ES-I3 (cell line): ENCODE data around the gene COL1A2.

Source experiments
- H3K36me3 ChIP-seq: 2 replicates; pipeline ENCODE4 v1.6.1; 2013; ENCODE audit warnings: mild to moderate bottlenecking, low read length, control low read depth, moderate library complexity; ENCODE audit not compliant: insufficient read depth
- H3K4me1 ChIP-seq: 2 replicates; pipeline ENCODE4 v1.6.1; 2013; ENCODE audit warnings: mild to moderate bottlenecking, control low read depth, low read length; ENCODE audit not compliant: insufficient read depth
- H3K9ac ChIP-seq: 2 replicates; pipeline ENCODE4 v1.6.1; 2013; ENCODE audit warnings: low read depth, mild to moderate bottlenecking, low read length, moderate library complexity
- H3K9me3 ChIP-seq: 2 replicates; pipeline ENCODE4 v1.6.1; 2013; ENCODE audit warnings: mild to moderate bottlenecking, low read length, moderate library complexity; ENCODE audit not compliant: control insufficient read depth, insufficient read depth

The COL1A2 gene

GRCh38 chr7:94442639-94443038, 47.9 kb downstream of the COL1A2 start:
- peaks cover 15% of the 10 kb centered on the region for H3K4me1 ChIP-seq
- no peak overlapping the region for H3K9ac ChIP-seq
- no peaks in the 10 kb centered on the region for H3K9me3 ChIP-seq
- no peaks in the 10 kb centered on the region for H3K36me3 ChIP-seq

DNA sequence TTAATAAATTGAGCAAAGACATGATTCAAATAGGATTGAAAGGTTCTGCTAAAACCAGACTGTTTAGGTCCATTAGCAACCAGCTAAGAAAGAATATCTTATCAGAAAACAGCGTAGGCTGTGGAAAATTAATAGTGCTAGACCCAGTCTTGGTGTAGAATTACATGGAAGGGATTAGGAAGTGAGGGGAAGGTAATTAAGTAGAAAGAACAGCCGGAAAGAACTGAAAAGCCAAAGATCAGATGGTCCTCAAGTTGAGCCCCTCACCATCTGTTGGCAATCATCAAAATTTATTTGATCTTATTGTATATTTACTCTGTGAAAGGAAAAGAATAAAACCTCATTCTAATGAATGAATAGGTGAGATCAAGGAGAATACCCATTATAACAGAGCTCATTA, 50.1 kb downstream of the COL1A2 start:
- H3K9me3 ChIP-seq = no peaks in the 10 kb centered on the region
- H3K4me1 ChIP-seq = peaks cover 9% of the 10 kb centered on the region
- H3K36me3 ChIP-seq = no peaks in the 10 kb centered on the region
- H3K9ac ChIP-seq = no peak overlapping the region

GRCh38 chr7:94445696-94446194, 51.0 kb downstream of the COL1A2 start:
- Histone ChIP-seq H3K9ac (no peak overlapping the region), H3K4me1 (no peaks in the 10 kb centered on the region)

GRCh38 chr7:94446308-94446707, 51.6 kb downstream of the COL1A2 start:
- Histone ChIP-seq H3K9me3 (no peaks in the 10 kb centered on the region), H3K36me3 (no peaks in the 10 kb centered on the region), H3K4me1 (no peaks in the 10 kb centered on the region), H3K9ac (no peak overlapping the region)

More at GRCh38 chr7:94445696-94446194, 51.0 kb downstream of the COL1A2 start:
- no peaks in the 10 kb centered on the region for H3K36me3 ChIP-seq
- H3K9me3 ChIP-seq = no peaks in the 10 kb centered on the region

GRCh38 chr7:94449151-94449725, 54.5 kb downstream of the COL1A2 start:
- Histone ChIP-seq H3K9me3 (no peaks in the 10 kb centered on the region), H3K4me1 (no peaks in the 10 kb centered on the region), H3K9ac (no peak overlapping the region), H3K36me3 (no peaks in the 10 kb centered on the region)

- H3K9me3 ChIP-seq = no peaks in the 10 kb centered on the region
- no peak overlapping the region for H3K9ac ChIP-seq
- H3K4me1 ChIP-seq = no peaks in the 10 kb centered on the region
- H3K36me3 ChIP-seq = no peaks in the 10 kb centered on the region
Observed at GRCh38 chr7:94450044-94450697, 55.5 kb downstream of the COL1A2 start.

DNA sequence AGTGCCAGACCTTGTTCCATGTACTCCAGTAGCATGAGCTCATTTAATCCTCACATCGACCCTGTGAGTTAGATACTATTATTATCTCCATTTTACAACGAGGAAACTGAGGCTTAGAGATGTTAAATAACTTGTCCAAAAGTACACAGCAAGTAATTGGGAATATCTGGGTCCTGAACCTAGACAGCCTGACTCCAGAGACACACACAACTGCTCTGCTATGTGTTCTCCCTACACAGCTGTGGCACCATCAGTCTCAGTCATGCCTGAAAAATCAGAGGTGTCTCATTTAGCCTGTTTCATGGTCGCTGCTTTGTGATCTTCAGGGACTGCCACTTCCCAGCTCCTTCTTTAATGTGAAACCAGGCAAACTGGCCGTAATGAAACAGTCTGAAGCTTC, 56.5 kb downstream of the COL1A2 start:
- no peaks in the 10 kb centered on the region for H3K36me3 ChIP-seq
- no peak overlapping the region for H3K9ac ChIP-seq
- no peaks in the 10 kb centered on the region for H3K9me3 ChIP-seq
- no peaks in the 10 kb centered on the region for H3K4me1 ChIP-seq

DNA sequence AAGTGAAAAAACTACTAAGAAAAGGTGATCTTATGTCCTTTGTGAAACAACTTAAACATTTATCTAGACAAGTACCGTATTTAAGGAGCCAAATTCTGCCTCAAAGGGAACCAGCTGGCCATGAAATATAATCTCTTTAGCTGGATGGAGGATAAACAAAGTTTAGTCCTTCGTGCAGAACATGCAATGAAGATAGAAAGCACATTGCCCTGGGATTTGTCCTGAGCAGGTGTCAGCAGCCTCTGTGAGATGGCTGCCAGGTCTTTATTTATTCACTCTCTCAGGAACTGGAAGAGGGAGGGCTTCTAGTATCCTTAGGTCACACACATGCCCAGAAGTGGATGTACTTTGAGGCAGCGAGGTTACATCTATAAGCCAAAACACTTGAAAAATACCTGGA, 57.5 kb downstream of the COL1A2 start:
- no peak overlapping the region for H3K9ac ChIP-seq
- H3K4me1 ChIP-seq = no peaks in the 10 kb centered on the region
- no peaks in the 10 kb centered on the region for H3K36me3 ChIP-seq
- no peaks in the 10 kb centered on the region for H3K9me3 ChIP-seq

DNA sequence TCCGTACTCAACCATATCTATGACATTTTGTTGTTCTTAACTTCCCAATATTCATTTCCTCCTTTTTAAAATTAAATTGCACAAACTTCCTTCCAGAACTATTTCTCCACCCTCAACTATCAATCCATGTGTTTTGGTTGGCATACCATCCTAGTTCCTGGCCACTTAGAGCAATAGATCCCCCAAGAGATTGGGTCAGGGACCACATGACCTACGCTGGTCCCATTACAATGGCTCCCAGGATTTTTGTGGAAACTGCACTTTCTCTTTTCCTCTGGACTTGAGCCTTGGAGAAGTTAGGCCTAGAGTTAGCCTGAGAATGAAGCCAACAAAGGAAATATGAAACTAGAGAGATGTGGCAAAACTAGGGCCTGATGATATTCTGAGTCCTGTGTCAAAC, 59.2 kb downstream of the COL1A2 start:
- H3K9me3 ChIP-seq = no peaks in the 10 kb centered on the region

DNA sequence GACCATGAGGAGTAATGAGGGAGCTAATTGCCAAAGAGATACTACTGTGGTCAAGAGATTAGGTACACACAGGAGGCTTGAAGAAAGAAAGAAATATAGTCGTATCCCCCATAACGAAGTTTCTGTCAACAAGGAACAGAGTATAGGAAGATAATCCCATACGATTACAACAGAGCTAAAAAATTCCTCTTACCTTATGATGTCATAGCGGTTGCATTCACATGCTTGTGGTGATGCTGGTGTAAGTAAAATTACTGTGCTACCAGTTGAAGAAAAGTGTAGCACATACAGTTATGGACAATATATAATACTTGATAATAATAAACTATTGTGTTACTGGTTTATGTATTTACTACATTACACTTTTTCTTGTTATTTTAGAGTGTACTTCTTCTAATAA, 63.3 kb downstream of the COL1A2 start:
- Histone ChIP-seq H3K4me1 (no peaks in the 10 kb centered on the region), H3K9ac (no peak overlapping the region), H3K36me3 (no peaks in the 10 kb centered on the region), H3K9me3 (no peaks in the 10 kb centered on the region)

More for the DNA sequence above, 59.2 kb downstream of the COL1A2 start:
- Histone ChIP-seq H3K36me3 (no peaks in the 10 kb centered on the region), H3K4me1 (no peaks in the 10 kb centered on the region), H3K9ac (no peak overlapping the region)

DNA sequence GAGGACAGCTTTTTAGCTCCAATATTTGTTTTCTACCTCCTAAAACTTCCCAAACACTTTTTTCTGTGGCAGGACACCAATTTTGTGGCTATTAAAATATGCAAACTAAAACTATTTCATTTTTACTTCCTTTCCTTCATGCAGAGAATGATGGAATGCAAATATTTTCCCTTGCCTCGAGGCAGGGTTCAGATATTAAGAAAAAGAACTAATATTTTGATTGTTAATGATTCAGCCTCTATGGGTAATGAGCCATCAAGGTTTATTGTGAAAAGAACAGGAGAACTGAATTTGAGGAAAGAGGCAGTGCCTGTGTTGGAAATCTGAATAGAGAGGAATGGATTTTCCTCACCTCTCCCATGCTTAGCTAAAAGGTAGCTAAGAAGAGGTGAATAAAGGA, 71.8 kb downstream of the COL1A2 start:
- H3K9me3 ChIP-seq = no peaks in the 10 kb centered on the region
- no peak overlapping the region for H3K9ac ChIP-seq
- no peaks in the 10 kb centered on the region for H3K4me1 ChIP-seq
- H3K36me3 ChIP-seq = no peaks in the 10 kb centered on the region

DNA sequence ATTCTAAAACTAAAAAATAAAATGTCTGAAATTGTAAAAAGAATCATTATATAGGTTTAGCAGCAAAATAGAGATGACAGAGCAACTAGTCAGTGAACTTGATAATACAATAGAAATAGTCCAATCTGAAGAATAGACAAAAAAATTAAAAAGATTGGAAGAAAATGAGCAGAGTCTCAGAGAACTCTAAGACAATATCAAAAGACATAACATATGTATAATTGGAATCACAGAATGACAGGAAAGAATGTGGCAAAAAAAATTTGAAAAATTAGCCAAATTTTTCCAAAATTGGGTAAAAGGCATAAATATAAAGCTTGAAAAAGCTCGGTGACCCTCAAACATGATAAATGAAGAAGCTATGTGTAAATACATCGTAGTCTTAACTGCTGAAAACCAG, 76.9 kb downstream of the COL1A2 start:
- Histone ChIP-seq H3K4me1 (no peaks in the 10 kb centered on the region), H3K9ac (no peak overlapping the region), H3K36me3 (no peaks in the 10 kb centered on the region), H3K9me3 (no peaks in the 10 kb centered on the region)

- no peaks in the 10 kb centered on the region for H3K36me3 ChIP-seq
Observed at GRCh38 chr7:94472608-94473007, 77.9 kb downstream of the COL1A2 start.

DNA sequence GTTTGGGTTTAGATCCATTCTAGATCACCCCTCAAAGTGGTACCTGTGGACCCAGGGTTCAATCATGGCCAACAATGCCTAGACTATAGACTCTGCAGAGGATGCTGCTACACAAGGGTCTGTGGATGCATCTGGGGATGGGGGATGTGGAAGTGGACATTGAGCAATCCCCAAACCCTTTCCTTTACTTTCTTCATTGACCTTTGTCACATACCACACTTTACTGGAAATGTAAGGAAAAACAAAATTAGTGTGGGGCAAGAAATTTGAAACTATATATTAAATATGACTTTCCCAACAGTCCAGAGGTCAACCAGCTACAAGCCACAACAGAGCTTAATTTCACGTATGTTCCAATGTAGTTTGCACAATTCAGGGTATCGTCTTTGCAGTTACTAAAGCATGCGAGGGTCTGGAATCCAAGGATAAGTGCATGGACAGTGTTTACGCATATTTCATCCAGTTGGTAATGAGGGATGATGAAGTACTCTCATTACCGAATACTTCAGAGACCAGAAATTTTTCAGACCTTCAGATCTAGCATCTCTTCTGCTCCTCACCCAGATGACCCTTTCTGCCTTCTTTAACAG, 81.7 kb downstream of the COL1A2 start:
- Histone ChIP-seq H3K4me1 (no peaks in the 10 kb centered on the region), H3K9ac (no peak overlapping the region), H3K9me3 (no peaks in the 10 kb centered on the region), H3K36me3 (no peaks in the 10 kb centered on the region)

More at GRCh38 chr7:94472608-94473007, 77.9 kb downstream of the COL1A2 start:
- Histone ChIP-seq H3K9me3 (no peaks in the 10 kb centered on the region), H3K4me1 (no peaks in the 10 kb centered on the region), H3K9ac (no peak overlapping the region)

GRCh38 chr7:94477878-94478277, 83.2 kb downstream of the COL1A2 start:
- Histone ChIP-seq H3K9me3 (no peaks in the 10 kb centered on the region), H3K36me3 (no peaks in the 10 kb centered on the region)

More at GRCh38 chr7:94477878-94478277, 83.2 kb downstream of the COL1A2 start:
- Histone ChIP-seq H3K4me1 (no peaks in the 10 kb centered on the region), H3K9ac (no peak overlapping the region)
